Activated CD8-positive, alpha-beta memory T cell treated with anti-CD3 and anti-CD28 coated beads for 36 hours (primary cell): ENCODE data around the gene TIE1. TPM values are rescaled to one million over a fixed set of nuclear protein-coding genes. Genes with fewer than 3 reads are reported as not detected.

Experiments used
- CTCF ChIA-PET: fragments of 350-600 bp; sonication (Branson Sonifier 250); formaldehyde crosslinking; loops from one replicate; lab custom pipeline; 2021; ENCODE audit warnings: antibody characterized with exemption; lab: Charles Lee
- POLR2A ChIA-PET: fragments of 350-600 bp; sonication (Branson Sonifier 250); formaldehyde crosslinking; loops from one replicate; lab custom pipeline; 2021; ENCODE audit warnings: antibody characterized with exemption; lab: Charles Lee
- total RNA-seq, 2 experiments: library from RNA; stranded (reverse); gene quantifications; one replicate each; pipeline ENCODE4 v1.2.3, GENCODE V29; 2021

TIE1 gene
- total RNA-seq, 2 experiments from 2014 or later, result 0.44 to 0.59 TPM

DNA sequence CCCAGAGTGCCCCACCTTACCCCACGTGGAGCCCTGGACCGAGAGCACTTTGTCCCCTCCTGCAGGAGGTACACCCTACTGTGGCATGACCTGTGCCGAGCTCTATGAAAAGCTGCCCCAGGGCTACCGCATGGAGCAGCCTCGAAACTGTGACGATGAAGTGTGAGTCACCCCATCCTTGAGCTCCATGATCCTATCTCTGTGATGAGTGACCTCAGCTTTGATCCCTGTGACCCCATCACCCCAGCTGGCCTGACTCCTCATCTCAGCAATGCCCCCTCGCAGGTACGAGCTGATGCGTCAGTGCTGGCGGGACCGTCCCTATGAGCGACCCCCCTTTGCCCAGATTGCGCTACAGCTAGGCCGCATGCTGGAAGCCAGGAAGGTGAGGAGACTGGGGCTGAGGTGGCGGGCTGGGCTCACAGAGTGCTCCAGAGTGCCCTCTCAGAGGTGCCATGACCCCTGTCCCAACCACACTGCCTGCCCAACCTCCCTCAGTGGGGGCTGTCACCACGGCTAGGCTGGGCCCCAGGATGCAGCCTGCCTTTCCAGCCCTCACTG is 20.6 kb downstream of the TIE1 start:
- CTCF ChIA-PET, result no interaction called here
- POLR2A ChIA-PET, result no interaction called here

DNA sequence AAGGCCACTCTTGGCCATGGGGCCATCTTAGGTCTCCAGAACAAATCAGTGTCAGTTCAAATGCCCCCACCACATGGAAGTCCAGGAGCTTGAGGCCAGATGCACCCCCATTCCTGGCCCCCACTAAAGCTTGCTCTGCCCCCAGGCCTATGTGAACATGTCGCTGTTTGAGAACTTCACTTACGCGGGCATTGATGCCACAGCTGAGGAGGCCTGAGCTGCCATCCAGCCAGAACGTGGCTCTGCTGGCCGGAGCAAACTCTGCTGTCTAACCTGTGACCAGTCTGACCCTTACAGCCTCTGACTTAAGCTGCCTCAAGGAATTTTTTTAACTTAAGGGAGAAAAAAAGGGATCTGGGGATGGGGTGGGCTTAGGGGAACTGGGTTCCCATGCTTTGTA is 21.7 kb downstream of the TIE1 start:
- POLR2A ChIA-PET, result no interaction called here
- CTCF ChIA-PET, result no interaction called here

DNA sequence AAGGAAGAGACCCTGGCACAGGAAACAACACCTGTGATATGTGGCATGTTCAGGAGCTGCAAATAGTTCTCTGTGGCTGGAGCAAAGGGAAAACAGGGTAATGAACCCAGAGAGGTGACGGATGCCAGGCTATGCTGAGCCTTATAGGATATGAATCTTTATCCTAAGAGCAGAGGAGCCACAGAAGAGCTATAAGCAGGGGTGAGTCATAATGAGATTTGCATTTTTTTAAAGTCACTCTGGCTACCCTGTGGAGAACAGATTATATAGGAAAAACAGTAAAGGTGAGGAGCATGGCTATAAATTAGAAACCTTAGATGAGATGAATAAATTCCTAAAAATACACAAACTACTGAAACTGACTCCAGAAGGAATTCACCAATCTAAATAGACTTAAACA is 24.0 kb downstream of the TIE1 start:
- POLR2A ChIA-PET, result no interaction called here
- CTCF ChIA-PET, result no interaction called here

DNA sequence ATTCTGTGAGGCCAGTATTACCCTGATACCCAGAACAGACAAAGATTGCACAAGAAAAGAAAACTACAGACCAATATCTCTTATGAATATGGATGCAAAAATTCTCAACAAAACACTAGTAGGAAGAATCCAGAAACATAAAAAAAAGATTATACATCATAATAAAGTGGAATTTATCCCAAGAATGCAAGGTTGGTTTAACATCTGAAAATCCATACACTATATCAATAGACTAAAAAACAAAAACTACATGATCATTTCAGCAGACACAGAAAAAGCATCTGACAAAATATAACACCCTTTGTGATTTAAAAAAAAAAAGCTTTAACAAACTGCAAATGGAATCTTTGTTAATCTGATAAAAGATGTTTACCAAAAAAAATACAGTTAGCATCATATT is 24.6 kb downstream of the TIE1 start:
- ChIA-PET POLR2A (no interaction called here), CTCF (no interaction called here)

DNA sequence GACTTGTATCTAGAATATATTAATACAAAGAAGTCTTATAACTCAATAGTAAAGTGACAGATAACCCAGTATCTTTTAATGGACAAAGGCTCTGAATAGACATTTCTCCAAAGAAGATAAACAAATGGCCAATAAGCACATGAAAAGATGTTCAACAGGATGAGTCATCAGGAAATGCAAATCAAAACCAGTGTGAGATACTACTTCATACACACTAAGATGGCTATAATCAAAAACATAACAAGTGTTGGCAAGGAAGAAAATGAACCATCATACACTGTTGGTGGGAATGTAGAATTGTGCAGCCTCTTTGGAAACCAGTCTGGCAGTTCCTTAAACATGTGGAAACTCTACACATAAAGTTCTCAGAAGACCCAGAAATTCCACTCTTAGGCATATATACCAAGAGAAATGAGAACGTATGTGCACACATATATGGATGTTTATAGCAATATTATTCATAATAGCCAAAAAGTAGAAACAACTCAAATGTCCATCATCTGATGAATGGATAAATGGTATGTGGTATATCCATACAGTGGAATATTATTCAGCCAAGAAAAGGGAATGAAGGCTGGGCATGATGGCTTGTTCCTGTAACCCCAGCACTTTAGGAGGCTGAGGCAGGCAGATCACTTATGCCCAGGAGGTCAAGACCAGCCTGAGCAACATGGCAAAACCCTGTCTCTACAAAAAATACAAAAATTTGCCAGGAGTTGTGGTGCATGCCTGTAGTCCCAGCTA is 26.9 kb downstream of the TIE1 start:
- POLR2A ChIA-PET, result no interaction called here
- CTCF ChIA-PET, result no interaction called here

DNA sequence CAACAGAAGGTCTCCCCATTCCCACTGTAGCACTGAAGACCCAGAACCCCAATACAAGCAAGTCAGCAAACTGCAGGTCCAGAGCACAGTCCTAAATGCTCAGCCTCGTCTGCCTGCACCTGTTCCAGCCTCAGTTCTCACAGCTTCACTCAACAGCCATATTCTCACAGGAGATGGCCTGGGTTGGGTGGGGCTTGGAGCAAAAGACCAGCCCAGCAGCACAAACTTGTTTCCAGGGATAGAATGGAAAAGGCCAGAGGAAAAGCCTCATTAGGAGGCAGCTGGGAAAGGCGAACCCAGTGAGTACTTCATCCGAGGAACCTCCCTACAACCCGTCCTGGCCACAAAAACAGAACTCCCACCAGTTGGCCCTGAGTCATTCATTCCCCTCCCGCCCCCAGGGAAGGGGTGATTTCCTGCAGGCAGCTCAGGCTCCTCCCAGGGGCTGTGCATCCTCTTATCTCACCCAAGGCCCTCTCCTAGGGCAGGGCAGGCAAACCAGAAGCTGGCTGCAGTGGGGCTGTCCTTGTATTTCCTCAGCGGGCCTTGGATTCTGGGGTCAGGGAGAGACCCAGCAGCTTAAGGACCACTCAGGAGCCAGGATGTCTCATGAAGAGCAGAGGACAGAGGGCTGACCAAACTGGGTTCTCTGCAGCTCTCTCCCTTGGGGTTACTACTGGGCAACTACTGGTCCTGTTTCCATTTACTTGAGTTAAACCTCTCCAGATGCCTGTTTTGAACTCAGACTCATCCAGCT is 29.4 kb downstream of the TIE1 start:
- POLR2A ChIA-PET, result no interaction called here
- CTCF ChIA-PET, result no interaction called here

DNA sequence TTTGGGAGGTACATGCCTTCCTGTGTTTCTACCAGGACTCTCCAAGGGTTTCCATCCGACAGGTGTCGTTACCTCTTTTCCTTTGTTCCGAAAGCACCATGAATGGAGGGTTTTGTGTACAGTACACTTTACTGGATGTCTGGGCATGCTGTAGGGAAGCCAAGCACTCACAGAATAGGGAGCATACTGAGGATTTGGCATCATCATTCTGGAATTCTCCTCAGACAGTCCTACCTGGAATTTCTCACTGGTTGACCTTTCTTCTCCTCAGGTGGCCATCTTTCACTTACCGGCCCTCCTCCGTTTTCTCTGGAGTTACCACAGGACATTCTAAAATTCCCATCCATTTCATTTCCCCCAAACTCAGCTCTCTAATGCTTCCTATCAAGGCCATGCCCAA is 30.9 kb downstream of the TIE1 start:
- ChIA-PET POLR2A (no interaction called here), CTCF (no interaction called here)

DNA sequence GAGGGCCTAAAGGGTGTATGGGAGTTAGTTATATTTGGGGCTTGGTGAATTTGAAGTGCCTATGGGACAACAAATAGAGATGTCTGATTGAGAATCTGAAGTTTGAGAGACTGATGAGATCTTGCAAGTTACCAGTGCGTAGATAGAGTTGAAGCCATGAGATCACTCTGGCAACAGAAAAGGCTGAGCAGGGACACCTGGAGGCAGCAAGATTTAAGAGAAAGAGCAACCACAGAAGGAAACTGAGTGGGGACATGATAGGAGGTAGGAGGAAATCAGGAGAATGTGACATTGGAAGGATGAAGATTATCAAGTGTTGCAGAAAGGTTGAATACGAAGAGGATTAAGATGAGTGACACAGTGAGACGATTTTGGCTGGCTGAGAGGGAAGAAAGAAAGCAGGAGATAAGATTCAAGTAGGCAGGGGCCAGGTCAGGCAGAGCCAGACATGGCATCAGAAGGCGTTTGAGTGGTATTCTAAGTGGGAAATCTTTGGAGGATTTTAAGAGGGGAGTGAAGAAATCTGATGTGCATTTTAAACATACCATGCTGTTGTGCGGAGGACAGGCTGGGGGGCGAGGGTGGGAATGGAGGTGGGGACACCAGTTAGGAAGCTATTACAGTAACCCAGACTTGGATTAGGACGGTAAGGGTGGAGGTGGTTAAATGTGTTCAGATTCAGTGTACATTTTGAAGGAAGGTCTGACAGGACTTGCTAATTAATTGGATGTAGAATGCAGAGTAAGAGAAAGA is 33.8 kb downstream of the TIE1 start:
- ChIA-PET POLR2A (no interaction called here), CTCF (interaction anchor here (0.7 kb wide), 1 partner anchor 107 kb away, joined by 3 read pairs; no protein-coding TSS in a partner anchor)

DNA sequence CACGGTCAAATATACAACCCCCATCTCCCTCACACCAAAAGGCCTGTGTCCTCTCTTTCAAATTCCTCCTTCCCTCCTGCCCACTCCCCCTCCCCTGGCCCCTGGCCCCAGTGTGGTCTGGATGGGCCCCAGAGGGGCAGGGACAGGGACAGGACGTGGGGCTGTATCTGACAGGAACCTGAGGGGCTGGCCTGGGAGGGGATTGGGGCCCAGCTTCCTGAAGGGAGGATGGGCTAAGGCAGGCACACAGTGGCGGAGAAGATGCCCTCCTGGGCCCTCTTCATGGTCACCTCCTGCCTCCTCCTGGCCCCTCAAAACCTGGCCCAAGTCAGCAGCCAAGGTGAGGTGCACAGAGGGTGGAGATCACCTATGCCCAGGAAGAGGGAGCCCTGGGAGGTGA is 36.8 kb downstream of the TIE1 start, which contains the start of gene MPL:
Gene MPL, plus strand, starts transcription at position 231 of the 400 bp plus-strand sequence. Its CDS starts 31 bp downstream, at position 262.
- ChIA-PET POLR2A (no interaction called here), CTCF (no interaction called here)

DNA sequence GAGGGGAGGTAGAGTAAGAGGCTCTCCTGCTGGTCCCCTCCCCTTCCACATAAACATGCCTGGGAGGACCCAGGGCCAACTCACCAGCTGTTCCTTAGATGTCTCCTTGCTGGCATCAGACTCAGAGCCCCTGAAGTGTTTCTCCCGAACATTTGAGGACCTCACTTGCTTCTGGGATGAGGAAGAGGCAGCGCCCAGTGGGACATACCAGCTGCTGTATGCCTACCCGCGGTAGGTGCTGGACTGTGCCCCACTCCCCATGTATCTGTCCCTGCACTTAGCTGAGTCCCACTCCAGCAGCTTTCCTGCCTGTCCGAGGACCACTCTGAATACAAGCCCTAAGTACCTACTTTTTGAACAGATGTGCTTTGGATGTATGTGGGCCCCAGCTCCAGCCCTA is 37.2 kb downstream of the TIE1 start:
- CTCF ChIA-PET, result no interaction called here
- POLR2A ChIA-PET, result no interaction called here

DNA sequence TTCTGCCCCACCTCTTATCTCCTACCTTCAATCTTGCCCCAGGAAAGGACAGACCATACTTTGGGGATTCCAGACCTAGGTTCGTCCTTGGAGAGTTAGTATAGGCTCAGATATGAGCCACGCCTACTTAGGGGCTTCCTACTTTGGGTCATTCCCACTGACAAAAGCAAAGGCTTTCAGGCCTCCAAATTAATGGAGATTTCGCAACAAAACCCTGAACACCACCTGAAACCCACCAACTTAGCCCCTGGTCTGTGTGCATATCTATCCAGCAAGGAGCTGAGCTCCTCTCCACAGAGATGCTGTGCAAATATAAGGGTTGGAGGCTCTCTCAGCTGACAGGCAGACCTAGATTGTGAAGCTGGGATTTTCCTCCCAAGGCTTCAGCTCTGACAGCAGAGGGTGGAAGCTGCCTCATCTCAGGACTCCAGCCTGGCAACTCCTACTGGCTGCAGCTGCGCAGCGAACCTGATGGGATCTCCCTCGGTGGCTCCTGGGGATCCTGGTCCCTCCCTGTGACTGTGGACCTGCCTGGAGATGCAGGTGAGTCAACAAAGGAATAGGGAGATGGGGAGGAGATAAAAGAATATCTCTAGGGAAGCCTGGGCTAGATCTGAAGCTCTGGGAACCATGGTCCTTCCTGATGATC is 38.9 kb downstream of the TIE1 start:
- CTCF ChIA-PET, result interaction anchor here (0.8 to 1.7 kb wide), 2 partner anchors 74 to 89 kb away, joined by 3 to 5 read pairs; no protein-coding TSS in a partner anchor

DNA sequence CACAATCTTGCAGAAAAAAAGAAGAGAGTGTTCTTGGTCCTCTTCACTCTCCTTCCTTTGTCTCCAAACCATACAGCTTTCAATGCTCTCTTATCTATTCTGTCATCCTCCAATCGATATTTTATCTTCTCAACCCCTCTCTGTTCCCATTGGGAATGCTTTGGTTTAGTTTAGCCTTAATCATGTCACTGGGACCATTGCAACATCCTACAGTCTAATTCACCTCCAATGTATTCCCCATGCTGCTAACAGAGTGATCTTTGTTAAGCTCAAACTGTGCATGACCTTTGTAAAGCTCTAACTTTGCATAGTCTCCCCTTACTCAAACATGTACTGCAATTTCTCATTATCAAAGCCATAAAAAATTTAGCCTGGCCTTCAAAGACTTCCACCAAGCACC is 39.8 kb downstream of the TIE1 start:
- CTCF ChIA-PET, result interaction anchor here (0.6 kb wide), 1 partner anchor 29 kb away, joined by 3 read pairs; no protein-coding TSS in a partner anchor
- POLR2A ChIA-PET, result no interaction called here

More for the DNA sequence above, 38.9 kb downstream of the TIE1 start:
- POLR2A ChIA-PET, result no interaction called here

DNA sequence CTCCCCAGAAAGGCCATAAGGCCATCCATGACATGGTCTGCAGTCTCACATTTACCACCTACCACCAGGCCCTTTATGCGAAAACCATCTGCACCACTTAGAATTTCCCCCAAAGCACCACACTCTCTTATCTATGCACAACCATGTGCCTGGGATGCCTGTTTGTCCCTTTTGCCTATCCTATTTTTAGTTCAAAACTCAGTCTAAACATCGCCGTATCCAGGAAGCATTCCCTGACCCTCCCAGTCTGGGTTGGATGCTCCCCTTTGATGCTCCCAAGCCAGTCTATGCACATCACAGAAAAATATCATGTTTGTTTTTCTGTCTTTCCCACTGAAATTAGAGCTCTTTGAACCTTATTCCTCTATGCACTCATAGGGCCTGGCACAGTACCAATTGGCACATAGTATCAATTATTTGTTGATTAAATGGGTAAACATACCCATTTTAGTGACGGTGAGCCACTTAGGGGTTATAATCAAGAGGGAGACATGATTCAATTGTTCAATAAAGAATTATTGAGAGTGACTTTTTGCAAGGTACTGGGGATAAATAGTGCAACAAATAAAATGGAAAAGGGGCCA is 43.6 kb downstream of the TIE1 start:
- POLR2A ChIA-PET, result no interaction called here
- CTCF ChIA-PET, result no interaction called here

DNA sequence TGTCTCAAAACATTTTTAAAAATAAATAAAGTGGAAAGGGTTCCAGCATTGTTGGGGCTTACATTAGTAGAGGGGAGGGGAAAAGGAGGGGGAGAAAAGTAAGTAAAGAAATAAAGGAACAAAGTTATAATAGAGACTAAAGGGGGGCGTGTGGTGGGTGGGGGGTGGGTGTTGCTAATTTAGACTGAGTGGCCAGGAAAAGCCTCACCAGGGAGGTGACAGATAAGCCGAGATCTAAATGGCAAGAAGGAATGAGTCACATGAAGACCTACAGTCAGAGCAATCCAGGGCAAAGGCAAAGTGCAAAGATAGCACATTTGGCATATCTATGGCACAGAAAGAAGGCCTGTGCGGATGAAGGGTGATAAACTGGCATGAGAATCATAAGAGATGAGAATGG is 44.3 kb downstream of the TIE1 start:
- CTCF ChIA-PET, result no interaction called here
- POLR2A ChIA-PET, result no interaction called here

DNA sequence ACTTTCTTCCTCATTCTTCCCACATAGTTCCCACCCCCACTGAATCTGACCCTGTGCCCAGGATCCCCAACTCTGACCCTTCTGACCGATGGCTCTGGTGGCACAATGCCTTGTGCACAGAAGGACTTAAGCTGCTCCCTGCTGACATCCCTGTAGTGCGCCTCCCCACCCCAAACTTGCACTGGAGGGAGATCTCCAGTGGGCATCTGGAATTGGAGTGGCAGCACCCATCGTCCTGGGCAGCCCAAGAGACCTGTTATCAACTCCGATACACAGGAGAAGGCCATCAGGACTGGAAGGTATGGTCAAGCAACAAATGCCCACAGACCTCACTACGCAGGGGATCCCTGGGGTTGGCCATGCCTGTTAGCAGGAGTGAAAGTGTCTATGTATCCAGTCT is 45.9 kb downstream of the TIE1 start:
- ChIA-PET CTCF (no interaction called here), POLR2A (no interaction called here)

DNA sequence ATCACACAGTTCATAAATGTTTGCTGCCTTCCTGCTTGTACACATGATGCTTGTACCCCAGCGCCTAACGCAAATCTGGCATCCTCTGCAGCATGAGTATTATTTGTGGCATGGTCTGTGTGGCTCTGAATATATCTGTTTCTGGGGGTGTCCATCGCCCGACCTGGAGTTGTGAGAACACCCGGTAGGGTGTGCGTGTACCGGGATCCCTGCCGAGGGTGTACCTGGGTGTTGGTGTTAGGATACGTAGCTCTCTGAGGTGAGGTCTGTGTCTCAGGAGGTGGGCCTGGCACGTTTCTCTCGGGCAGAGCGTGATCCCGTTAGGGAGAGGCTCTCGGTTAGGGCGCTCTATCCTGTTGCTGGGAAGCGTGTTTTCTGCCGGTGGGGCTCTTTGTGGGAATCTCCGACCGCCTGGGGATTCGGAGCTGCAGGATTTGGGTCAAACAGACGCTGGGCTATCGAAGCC is 47.6 kb downstream of the TIE1 start:
- ChIA-PET CTCF (no interaction called here), POLR2A (interaction anchor here (1.0 kb wide), 1 partner anchor 20 kb away, joined by 3 read pairs; no protein-coding TSS in a partner anchor)

DNA sequence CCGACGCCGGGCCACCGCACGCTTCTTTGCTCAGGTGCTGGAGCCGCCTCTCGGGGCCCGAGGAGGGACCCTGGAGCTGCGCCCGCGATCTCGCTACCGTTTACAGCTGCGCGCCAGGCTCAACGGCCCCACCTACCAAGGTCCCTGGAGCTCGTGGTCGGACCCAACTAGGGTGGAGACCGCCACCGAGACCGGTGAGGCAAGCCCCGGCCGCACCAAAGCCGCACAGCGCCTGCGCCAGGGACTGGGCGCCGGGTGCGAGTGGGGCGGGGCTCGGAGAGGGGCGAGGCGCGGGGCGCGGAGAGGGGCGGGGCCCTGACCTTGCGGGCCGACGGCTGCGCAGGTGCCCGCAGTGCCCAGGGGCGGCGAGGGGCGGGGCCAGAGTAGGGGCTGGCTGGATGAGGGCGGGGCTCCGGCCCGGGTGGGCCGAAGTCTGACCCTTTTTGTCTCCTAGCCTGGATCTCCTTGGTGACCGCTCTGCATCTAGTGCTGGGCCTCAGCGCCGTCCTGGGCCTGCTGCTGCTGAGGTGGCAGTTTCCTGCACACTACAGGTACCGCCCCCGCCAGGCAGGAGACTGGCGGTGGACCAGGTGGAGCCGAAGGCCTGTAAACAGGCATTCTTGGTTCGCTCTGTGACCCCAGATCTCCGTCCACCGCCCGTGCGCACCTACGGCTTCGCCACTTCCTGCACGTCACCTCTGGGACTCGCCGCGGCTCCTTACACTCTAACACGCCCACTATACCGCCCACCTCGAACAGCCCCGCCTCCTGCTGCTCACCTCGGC is 48.2 kb downstream of the TIE1 start:
- ChIA-PET POLR2A (interaction anchor here (1.0 kb wide), 1 partner anchor 20 kb away, joined by 3 read pairs; no protein-coding TSS in a partner anchor), CTCF (interaction anchor here (0.5 kb wide), 1 partner anchor 175 kb away, joined by 4 read pairs; no protein-coding TSS in a partner anchor)
